Astrocyte (in vitro differentiated cells and primary cell): ENCODE measurements around the gene AFAP1L2. TPM values are rescaled to one million over a fixed set of nuclear protein-coding genes. Genes with fewer than 3 reads are reported as not detected.
A peak's percentile ranks its signal among the peaks of the same experiment; 100 is the strongest.

Experiments
- DNase-seq: peaks from one replicate; pipeline ENCODE4 v3.0.0-alpha.2; 2010; ENCODE audit warnings: low read depth
- FAIRE-seq: peaks from 2 replicates; lab custom pipeline; 2011; peaks lifted over from hg19 to GRCh38; lab: Jason Lieb, UNC
- H2AFZ ChIP-seq: 2 replicates; pipeline ENCODE4 v1.6.0; 2012; ENCODE audit warnings: low read depth, low read length, inconsistent platforms
- H3K27ac ChIP-seq: 2 replicates; pipeline ENCODE4 v1.5.1; 2011; ENCODE audit warnings: low read depth, low read length, inconsistent platforms
- H3K27me3 ChIP-seq: 2 replicates; pipeline ENCODE4 v1.6.0; 2011; ENCODE audit warnings: low read length, inconsistent platforms; ENCODE audit not compliant: insufficient read depth
- H3K36me3 ChIP-seq: 2 replicates; pipeline ENCODE4 v1.5.1; 2011; ENCODE audit warnings: low read length, inconsistent platforms; ENCODE audit not compliant: insufficient read depth
- H3K4me1 ChIP-seq: 2 replicates; pipeline ENCODE4 v1.5.1; 2011; ENCODE audit warnings: low read length, inconsistent platforms; ENCODE audit not compliant: insufficient read depth
- H3K4me2 ChIP-seq: 2 replicates; pipeline ENCODE4 v1.6.0; 2012; ENCODE audit warnings: low read length, inconsistent platforms
- H3K4me3 ChIP-seq: 2 replicates; pipeline ENCODE4 v1.5.1; 2011; ENCODE audit warnings: low read depth, mild to moderate bottlenecking, low read length, inconsistent platforms; ENCODE audit not compliant: insufficient read depth
- H3K79me2 ChIP-seq: 2 replicates; pipeline ENCODE4 v1.6.0; 2012; ENCODE audit warnings: mild to moderate bottlenecking, low read length, inconsistent platforms; ENCODE audit not compliant: insufficient read depth
- H3K9ac ChIP-seq: 2 replicates; pipeline ENCODE4 v1.6.0; 2012; ENCODE audit warnings: mild to moderate bottlenecking, low read length, inconsistent platforms
- H3K9me3 ChIP-seq: 2 replicates; pipeline ENCODE4 v1.5.1; 2012; ENCODE audit warnings: low read depth, mild to moderate bottlenecking, low read length, inconsistent platforms; ENCODE audit not compliant: insufficient read depth
- H4K20me1 ChIP-seq: 2 replicates; pipeline ENCODE4 v1.6.0; 2012; ENCODE audit warnings: low read length, inconsistent platforms; ENCODE audit not compliant: insufficient read depth
- H3K27ac Mint-ChIP-seq: one replicate; pipeline ENCODE4 v1.8.0; 2021; ENCODE audit warnings: mild to moderate bottlenecking, mixed read lengths; ENCODE audit not compliant: unreplicated experiment
- H3K27me3 Mint-ChIP-seq: one replicate; pipeline ENCODE4 v1.8.0; 2021; ENCODE audit warnings: low read depth, mixed read lengths; ENCODE audit not compliant: unreplicated experiment
- H3K36me3 Mint-ChIP-seq: one replicate; pipeline ENCODE4 v1.8.0; 2021; ENCODE audit warnings: low read depth, mixed read lengths; ENCODE audit not compliant: unreplicated experiment
- H3K4me1 Mint-ChIP-seq: one replicate; pipeline ENCODE4 v1.8.0; 2021; ENCODE audit warnings: low read depth, mixed read lengths; ENCODE audit not compliant: unreplicated experiment
- H3K4me3 Mint-ChIP-seq: one replicate; pipeline ENCODE4 v1.8.0; 2021; ENCODE audit warnings: mild to moderate bottlenecking, moderate library complexity, mixed read lengths; ENCODE audit not compliant: unreplicated experiment
- H3K9me3 Mint-ChIP-seq: one replicate; pipeline ENCODE4 v1.8.0; 2021; ENCODE audit warnings: mild to moderate bottlenecking, mixed read lengths; ENCODE audit not compliant: unreplicated experiment
- EZH2 ChIP-seq: IDR thresholded peaks from 2 replicates; pipeline ENCODE4 v1.6.1; 2012; ENCODE audit warnings: mild to moderate bottlenecking, low read length, inconsistent platforms; ENCODE audit not compliant: insufficient read depth
- total RNA-seq: library from RNA; stranded (reverse); gene quantifications from 2 replicates; pipeline ENCODE4 v1.2.1, GENCODE V29; 2021
- TF ChIP-seq, protein P1 (sequence below): IDR thresholded peaks from 2 replicates; pipeline ENCODE4 v1.5.1; 2011; ENCODE audit warnings: low read depth, mild to moderate bottlenecking, inconsistent platforms, low read length, moderate library complexity; ENCODE audit not compliant: insufficient read depth

AFAP1L2 gene
- total RNA-seq, 1 donor from 2014 or later, result 26.6 TPM

DNA sequence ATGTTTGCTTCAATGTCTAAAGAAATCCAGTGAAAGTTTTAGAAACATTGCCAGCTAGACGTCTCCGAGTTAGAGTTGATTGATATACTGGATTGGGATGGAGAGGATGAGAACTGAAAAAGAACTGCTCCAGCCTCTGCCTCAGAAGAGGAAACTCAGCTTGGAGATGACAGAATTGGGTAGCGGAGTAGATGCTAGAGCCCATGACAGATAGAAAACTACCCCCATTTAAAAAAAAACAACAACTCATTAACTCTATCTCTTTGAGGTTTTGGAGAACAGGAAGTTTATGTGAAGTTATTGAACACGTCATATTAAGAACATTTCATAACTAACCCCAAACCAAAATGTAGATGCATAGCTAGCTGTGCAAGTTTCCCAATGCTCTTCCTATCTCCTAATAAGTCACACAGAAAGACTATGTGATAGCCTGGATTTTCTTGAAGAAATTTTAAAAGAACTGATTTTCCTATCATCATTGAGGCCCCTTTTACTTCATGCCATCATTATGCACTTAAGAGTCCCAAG is 28.3 kb upstream of the AFAP1L2 start:
- Histone ChIP-seq H3K4me2 (no peak overlapping the region), H3K79me2 (no peaks in the 10 kb centered on the region), H3K4me3 (no peak overlapping the region), H4K20me1 (no peaks in the 10 kb centered on the region), H3K27me3 (peaks cover 5% of the 10 kb centered on the region), H3K36me3 (no peaks in the 10 kb centered on the region), H3K9ac (no peak overlapping the region), H3K4me1 (no peaks in the 10 kb centered on the region), H2AFZ (no peak overlapping the region), H3K9me3 (no peaks in the 10 kb centered on the region), H3K27ac (no peak overlapping the region)
- FAIRE-seq, result no peak
- Mint-ChIP-seq H3K27me3 (no peaks in the 10 kb centered on the region), H3K27ac (no peak overlapping the region), H3K4me3 (no peak overlapping the region), H3K9me3 (no peaks in the 10 kb centered on the region), H3K4me1 (peaks cover 14% of the 10 kb centered on the region), H3K36me3 (peaks cover 36% of the 10 kb centered on the region)
- TF ChIP-seq EZH2, result no peak
- TF ChIP-seq, protein P1, sequence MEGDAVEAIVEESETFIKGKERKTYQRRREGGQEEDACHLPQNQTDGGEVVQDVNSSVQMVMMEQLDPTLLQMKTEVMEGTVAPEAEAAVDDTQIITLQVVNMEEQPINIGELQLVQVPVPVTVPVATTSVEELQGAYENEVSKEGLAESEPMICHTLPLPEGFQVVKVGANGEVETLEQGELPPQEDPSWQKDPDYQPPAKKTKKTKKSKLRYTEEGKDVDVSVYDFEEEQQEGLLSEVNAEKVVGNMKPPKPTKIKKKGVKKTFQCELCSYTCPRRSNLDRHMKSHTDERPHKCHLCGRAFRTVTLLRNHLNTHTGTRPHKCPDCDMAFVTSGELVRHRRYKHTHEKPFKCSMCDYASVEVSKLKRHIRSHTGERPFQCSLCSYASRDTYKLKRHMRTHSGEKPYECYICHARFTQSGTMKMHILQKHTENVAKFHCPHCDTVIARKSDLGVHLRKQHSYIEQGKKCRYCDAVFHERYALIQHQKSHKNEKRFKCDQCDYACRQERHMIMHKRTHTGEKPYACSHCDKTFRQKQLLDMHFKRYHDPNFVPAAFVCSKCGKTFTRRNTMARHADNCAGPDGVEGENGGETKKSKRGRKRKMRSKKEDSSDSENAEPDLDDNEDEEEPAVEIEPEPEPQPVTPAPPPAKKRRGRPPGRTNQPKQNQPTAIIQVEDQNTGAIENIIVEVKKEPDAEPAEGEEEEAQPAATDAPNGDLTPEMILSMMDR, result no peak
- no peak for DNase-seq

DNA sequence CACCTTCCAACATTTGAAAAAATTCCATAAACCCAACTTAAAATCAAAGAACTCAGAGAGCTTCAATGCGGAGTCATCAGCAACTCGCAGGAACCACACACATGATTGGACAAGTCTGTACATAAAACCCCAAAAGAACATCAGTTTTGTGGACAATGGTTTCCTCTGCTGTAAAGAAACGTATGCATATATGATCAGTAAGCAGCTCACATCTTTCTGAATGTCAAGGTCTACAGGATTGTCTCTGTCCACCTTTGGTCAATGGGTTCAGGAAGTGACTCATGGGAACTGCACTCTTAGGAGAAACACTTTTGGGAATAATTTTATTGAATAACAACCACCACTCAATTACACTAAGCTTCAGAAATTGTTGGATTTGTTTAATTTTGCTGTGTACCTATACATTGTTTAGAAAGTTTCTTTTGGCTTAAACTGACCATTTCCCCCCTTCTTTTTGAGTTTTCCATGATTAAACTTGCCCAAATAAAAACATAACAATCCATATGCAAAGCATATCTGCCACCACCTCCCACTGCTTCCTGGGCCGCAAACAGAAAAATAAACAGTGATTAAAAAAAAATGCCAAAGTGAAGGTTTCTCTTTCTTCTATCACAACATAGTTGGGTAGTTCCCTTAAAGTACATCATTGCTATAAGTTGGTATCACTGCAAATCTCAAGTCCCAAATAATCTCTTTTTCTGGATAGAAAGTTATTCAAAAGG is 27.3 kb upstream of the AFAP1L2 start:
- DNase-seq (no peak), FAIRE-seq (no peak)
- no peak overlapping the region for H3K4me2 ChIP-seq
- H3K27me3 ChIP-seq, result peaks cover 5% of the 10 kb centered on the region
- H3K9ac ChIP-seq, result no peak overlapping the region
- peaks cover 2% of the 10 kb centered on the region for H3K27me3 Mint-ChIP-seq
- no peaks in the 10 kb centered on the region for H3K79me2 ChIP-seq
- no peaks in the 10 kb centered on the region for H3K36me3 ChIP-seq
- H3K4me3 Mint-ChIP-seq, result no peak overlapping the region
- H2AFZ ChIP-seq, result no peak overlapping the region
- H3K4me3 ChIP-seq, result no peak overlapping the region
- TF ChIP-seq, protein P1, result no peak
- no peak for TF ChIP-seq EZH2
- H3K36me3 Mint-ChIP-seq, result peaks cover 34% of the 10 kb centered on the region
- H3K4me1 Mint-ChIP-seq, result peaks cover 16% of the 10 kb centered on the region
- no peaks in the 10 kb centered on the region for H3K9me3 ChIP-seq
- peak overlapping the region; percentile 63 for H3K27ac Mint-ChIP-seq
- H4K20me1 ChIP-seq, result no peaks in the 10 kb centered on the region
- no peaks in the 10 kb centered on the region for H3K4me1 ChIP-seq
- H3K9me3 Mint-ChIP-seq, result no peaks in the 10 kb centered on the region
- no peak overlapping the region for H3K27ac ChIP-seq
